Right hindlimb (tissue), 1 donor: ENCODE results near the gene TXNDC16.
"Not testable (repeated sequence)": the region's sequence is repeated elsewhere in the genome, so short reads cannot be mapped to it uniquely, and the experiment has no call there.

Experiments used
- DNase-seq: peaks from one replicate; pipeline ENCODE4 v3.0.0-alpha.2; 2018

TXNDC16 gene, protein sequence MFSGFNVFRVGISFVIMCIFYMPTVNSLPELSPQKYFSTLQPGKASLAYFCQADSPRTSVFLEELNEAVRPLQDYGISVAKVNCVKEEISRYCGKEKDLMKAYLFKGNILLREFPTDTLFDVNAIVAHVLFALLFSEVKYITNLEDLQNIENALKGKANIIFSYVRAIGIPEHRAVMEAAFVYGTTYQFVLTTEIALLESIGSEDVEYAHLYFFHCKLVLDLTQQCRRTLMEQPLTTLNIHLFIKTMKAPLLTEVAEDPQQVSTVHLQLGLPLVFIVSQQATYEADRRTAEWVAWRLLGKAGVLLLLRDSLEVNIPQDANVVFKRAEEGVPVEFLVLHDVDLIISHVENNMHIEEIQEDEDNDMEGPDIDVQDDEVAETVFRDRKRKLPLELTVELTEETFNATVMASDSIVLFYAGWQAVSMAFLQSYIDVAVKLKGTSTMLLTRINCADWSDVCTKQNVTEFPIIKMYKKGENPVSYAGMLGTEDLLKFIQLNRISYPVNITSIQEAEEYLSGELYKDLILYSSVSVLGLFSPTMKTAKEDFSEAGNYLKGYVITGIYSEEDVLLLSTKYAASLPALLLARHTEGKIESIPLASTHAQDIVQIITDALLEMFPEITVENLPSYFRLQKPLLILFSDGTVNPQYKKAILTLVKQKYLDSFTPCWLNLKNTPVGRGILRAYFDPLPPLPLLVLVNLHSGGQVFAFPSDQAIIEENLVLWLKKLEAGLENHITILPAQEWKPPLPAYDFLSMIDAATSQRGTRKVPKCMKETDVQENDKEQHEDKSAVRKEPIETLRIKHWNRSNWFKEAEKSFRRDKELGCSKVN

DNA sequence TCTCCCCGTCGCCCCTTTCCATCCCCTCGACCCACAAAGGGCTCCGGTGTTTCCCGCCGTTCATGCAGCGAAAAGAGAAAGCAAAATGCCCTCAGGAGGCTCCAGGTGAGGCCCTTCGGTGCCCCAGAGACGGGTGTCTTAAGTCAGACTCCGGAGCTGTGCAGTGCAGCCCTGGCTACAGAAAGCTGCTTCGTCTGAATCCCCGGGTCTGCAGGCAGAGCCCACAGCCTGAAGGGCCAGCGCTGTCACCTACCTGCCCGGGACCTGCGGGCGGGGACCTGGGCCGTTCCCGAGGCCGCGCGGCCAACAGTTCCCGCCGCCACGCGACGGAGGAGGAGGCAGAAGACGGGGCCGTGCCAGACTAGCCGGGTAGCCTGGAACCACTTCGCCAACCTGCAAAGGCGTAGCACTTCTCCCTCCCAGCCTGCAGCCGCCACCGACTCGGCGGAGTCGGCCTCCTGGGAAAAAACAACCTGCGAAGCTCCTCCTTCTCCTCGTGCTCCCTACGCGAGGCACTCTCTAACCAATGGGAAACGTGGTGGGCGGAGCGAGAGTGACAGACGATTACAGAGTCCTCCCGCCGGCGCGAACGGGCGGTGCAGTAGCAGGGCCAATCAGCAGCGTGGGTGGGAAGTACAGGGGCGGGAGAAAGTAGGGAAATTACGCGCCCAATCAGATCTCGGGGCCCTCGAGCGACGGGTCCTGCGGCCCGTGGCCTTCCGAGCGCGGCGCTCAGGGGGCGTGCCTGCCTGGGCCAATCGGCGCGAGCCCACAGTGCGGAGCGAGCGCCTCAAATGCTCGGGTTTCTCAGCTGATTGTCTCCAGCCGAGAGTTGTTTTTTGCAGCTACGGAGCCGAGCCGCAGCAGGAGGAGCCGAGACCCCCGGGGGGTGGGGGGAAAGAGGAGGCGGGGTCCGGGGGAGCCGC lies at the start of gene TXNDC16, which contains the start of gene GPR137C:
Gene TXNDC16, minus strand, starts transcription at position 443 of the 926 bp plus-strand sequence. CDS start 8,948 bp downstream, outside the sequence.
Gene GPR137C, plus strand, starts transcription at position 774 of the 926 bp plus-strand sequence. CDS start 312 bp downstream, outside the sequence.
- peak; percentile 100 for DNase-seq

DNA sequence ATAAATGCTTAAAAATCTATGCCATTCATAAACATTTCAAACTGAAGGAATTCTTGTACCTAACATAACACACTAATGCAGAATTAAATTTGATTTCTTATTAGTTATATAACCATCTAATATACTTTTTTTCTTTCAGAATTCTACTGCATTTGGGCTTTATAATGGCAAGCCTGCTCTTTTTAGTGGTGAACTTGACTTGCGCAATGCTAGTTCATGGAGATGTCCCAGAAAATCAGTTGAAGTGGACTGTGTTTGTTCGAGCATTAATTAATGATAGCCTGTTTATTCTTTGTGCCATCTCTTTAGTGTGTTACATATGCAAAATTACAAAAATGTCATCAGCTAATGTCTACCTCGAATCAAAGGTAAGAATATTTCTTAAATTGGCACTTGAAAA lies 47.7 kb upstream of the TXNDC16 start:
- DNase-seq = no peak

DNA sequence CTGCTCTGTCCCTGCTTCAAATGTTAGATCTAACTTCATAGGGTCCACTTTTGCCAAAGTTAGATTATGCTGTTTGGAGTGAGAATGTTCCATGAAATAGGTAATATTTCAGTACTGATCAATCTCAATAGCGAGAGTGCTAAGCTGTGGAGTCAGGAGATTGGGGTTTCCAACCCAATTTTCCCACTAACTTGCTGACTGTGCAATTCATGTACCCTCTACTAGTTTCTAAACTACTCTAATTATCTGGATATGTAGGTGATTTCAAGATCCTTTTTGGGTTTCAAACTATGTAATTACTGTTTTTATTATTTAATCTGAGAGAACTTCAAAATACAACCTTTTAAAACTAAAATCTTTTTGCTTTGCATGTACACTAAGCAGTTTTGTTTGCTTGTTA lies 46.3 kb upstream of the TXNDC16 start:
- no peak for DNase-seq

DNA sequence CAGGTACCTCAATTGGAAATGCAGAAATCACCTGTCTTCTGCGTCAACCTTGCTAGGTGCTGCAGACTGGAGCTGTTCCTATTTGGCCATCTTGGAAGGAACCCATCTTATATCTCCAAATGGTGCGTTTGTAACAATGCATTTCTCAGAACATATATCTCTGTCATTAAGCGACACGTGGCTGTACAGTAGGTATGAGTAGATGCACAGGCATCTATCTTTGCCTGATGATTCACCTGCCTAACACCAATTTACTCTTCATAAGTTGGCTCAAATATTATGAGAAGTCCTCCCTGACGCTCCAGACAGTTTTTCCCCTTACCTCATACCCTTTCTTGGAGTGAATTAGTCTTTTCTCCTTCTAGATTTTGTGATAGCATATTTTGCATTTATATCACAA lies 44.6 kb upstream of the TXNDC16 start:
- DNase-seq = no peak

DNA sequence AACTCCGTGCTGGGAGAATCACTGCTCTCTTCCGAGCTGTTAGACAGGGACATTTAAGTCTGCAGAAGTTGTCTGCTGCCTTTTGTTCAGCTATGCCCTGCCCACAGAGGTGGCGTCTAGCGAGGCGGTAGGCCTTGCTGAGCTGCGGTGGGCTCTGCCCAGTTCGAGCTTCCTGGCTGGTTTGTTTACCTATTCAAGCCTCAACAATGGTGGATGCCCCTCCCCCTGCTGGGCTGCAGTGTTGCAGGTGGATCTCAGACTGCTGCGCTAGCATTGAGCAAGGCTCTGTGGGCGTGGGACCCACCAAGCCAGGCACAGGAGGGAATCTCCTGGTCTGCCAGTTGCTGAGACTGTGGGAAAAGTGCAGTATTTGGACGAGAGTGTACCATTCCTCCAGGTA lies 44.0 kb upstream of the TXNDC16 start:
- DNase-seq = no peak

DNA sequence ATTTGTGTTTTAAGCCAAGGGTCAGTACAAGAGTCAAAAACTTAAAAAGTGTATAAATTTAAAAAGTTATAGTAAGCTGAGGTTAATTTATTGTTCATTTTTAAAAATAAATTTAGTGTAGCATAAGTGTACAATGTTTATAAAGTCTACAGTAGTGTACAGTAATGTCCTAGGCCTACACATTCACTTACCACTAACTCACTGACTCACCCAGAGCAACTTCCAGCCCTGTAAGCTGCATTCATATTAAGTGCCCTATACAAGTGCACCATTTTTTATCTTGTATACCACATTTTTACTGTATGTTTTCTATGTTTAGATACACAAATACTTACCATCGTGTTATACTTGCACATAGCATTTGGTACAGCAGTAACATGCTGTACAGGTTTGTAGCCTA lies 38.0 kb upstream of the TXNDC16 start:
- no peak for DNase-seq

DNA sequence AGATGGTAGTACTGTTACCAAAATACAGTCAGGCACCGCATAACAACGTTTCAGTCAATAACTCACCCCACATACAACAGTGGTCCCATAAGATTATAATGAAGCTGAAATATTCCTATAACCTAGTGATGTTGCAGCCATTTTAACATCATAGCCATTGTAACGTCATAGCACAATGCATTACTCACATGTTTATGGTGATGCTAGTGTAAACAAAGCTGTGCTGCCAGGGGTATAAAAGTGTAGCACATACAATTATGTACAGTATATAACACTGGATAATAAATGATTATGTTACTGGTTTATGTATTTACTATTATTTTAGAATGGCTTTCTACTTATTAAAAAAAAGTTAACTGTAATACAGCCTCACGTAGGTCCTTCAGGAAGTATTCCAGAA lies 37.3 kb upstream of the TXNDC16 start:
- DNase-seq = no peak

DNA sequence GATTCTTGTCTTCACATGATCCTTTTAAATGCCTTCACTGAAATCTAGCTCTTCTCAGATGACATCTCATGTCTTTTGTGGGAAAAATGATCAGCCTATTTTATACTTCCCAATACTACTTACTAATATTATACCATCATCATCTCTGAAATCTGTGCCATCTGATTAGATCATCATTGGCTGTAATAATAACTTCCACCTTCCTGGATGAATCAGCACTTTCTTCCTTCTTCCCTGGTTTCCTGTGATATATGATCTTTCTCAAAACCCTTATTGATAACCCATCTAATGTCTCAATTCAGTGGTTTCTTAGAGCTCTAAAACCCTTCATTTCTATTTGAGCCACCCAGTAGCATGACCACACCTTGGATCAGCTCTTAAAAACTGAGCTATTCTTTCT lies 31.2 kb upstream of the TXNDC16 start:
- DNase-seq = no peak

DNA sequence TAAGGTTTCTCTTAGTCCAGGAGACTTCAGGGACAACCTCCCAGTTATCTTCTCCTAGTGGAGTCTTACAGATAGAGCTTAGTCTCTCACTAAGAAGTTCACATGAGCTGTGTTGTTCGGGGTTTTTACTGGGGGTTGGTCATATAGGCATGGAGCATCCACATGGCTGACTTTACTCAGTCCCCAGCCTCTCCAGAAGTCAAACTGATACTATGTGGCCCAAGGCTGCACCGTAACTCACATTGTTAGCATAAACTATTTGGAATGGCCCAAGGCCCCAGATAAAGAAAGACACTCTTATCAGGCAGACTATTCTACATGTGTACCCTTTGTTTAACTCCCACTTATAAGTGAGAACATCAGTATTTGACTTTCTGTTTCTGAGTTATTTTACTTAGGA lies 23.6 kb upstream of the TXNDC16 start:
- DNase-seq = no peak

DNA sequence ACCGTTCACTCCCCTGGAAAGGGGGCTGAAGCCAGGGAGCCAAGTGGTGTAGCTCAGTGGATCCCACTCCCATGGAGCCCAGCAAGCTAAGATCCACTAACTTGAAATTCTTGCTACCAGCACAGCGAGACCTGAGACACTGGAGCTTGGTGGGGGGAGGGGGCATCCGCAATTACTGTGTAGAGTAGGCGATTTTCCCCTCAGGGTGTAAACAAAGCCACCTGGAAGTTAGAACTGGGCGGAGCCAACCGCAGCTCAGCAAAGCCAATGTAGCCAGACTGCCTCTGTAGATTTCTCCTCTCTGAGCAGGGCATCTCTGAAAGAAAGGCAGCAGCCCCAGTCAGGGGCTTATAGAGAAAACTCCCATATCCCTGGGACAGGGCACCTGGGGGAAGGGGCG lies 16.1 kb upstream of the TXNDC16 start:
- DNase-seq = not testable (repeated sequence)

DNA sequence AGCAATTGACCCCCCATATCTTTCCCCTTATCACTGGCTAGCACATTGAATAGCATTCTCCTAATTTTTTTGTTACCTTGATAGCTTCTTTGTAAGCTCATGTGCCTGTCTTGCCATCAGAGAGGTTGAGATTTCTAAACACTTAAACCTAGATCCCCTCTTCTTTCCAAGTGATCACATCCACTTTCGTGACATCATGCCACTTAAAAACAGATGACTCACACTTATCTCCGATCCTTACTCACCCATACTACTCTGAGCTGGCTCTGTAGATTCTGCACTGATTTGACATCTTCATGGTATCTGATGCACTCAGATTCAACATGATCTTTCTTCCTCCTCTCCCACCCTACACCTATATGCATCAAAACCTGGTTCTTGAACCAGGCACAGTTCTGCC lies 10.8 kb upstream of the TXNDC16 start:
- no peak for DNase-seq

DNA sequence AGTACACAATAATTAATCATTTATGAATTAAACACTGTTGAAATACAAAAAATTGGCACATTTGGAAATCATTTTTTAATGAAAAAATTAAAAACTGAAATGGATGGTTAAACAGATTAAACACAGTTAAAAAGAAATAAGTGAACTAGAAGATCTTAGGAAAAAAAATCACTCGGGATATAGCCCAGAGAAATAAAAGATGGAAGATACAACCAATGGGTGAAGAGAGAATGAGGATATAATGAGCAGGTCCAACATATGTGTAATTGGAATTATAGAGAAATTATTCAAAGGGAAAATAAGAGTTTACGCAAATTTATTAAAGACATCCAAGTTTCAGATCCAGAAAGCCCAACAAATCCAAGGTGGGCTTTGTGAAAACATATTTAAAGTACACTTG lies 6.4 kb upstream of the TXNDC16 start:
- no peak for DNase-seq

DNA sequence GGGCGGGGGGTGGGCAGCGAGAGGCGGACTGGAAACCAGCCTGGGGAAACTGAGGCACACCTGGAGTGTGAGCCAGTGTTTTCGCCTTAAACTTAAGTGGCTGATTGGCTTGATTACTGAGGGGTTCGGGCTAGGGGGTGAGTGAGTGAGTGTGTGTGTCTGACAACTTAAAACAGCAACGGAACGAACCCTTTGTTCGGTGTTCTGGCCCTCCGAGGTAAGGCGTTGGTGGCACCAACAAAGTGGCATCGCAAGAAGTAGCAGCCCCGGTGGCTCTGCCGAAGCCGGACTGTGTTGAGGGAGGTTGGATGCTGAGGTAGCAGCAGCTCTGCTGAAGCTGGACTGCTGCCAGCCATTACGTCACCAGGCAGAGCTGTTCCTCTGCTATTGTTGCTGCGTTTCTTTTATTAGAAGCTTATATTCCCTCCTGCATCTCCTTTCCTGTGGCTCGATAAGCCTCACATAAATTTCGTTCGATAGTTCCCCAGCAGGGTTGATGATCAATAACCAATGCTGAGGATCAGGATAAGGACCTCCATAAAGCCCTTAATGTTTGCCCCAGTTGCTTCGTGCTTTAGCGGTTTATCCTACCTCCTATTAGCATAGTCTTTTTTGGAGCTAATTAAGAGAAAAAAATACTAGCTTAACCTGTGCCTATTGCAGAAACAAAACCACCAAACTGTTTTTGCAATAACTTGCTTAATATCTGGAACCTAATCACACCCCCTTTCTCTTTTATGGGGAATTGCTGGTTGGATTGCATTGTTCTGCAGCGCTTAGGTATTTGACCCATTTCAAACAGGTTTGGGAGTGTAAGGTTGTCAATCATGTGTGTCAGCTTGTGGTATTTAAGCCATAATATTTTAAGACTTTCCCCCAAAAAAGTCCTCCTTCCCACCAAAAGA lies 1.6 kb upstream of the TXNDC16 start:
- peak; percentile 91 for DNase-seq

DNA sequence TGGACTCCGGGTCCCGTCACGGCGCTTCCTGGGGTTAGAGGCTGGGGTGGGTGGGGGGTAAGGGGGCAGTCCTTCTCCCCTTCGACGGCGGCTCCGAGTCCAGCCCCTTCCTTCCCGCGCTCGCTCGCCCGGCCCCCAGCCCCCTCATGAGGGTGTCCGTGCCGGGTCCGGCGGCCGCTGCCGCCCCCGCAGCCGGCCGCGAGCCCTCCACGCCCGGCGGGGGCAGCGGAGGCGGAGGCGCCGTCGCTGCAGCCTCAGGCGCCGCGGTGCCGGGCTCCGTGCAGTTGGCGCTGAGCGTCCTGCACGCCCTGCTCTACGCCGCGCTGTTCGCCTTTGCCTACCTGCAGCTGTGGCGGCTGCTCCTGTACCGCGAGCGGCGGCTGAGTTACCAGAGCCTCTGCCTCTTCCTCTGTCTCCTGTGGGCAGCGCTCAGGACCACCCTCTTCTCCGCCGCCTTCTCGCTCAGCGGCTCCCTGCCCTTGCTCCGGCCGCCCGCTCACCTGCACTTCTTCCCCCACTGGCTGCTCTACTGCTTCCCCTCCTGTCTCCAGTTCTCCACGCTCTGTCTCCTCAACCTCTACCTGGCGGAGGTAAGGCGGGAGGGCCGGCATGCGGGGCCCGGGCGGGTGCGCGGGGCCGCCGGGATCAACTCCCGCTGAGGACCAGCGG lies 831 bp upstream of the TXNDC16 start:
- DNase-seq = no peak

DNA sequence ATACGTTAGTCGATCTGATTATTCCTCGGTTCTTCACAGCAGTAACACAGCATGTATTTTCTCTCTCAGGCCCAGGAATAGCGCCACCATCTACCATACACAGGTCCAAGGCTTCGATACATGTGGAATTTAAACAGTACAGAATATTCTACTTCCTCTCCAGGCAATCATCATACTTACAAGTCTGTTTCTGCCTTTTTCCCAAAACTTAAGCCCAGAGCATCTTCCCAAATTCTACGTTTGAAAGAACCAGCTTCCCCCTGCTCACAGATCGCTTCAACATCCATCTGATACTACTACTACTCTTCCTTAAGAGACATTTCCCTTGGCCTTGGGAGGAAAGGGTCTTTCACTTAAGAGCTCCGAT lies 626 bp downstream of the TXNDC16 start:
- DNase-seq = peak; percentile 35

DNA sequence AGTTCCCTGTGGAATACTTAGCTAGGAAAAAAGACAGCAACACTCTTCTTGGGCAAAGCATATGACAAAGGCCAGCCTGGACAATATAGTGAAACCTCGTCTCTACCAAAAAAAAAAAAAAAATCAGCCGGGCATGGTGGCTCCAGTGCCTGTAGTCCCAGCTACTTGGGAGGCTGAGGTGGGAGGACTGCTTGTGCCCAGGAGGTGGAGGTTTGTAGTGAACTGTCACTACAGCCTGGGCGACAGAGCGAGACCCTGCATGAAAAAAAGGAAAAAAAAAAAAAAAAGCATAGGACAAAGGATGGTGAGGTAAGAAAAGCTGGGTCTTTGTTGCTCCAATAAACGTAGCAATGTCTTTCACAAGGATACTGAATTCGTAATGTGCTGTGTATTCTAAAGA lies 1.1 kb downstream of the TXNDC16 start:
- DNase-seq = no peak

DNA sequence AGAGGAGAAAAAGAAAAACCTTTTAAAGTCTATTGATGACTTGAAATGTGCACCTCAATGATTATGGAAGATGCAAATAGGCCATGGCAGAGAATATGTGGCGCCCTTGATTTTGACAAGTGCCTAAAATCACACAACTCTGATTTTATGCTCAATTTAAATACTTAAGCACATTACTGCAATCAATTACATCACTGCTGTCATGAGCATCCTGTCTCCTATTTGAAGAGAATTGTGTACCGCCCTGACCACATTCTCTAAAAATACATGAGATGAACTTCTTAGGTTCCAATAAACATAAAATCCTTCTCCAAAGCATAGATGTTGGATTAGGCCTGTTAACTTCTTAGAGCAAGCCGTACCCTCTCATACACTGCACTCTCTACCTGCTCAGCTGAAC lies 1.6 kb downstream of the TXNDC16 start:
- no peak for DNase-seq

DNA sequence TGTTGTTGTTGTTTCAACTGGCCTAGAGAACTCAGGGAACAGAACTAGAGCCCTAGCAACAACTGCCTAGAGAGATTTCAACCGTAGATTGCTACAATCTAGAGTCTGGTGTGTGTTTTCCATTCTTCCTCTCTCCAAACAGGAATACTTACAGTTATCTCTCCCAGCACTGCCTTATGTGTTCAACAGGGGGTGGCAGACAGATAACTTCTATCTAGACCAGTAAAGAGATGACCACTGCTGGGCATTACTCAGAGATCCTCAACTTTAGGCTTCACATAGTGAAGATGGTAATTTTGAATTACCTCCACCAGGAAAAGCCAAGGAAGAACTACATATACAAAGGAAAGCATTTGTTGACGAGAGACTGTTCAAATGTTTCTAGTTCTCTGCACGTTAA lies 4.8 kb downstream of the TXNDC16 start:
- no peak for DNase-seq

DNA sequence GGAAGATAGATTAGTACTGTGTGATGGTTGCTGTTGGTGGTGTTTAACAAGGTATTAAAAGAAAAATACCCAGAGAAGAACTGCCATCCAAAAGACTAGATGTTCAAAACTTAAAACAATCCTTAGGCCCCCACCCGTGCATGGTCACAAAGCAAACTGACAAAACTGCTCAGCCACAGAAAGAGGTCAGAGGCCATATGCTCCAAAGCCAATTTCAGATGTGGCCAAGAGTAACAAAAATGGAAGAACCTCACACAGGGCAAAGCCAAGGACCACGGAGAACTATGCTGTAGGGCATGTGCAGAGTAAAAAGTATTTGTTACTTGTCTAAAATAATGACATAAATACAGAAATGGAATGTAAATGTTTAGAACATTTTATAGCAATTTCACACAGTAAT lies 5.3 kb downstream of the TXNDC16 start:
- DNase-seq = no peak

DNA sequence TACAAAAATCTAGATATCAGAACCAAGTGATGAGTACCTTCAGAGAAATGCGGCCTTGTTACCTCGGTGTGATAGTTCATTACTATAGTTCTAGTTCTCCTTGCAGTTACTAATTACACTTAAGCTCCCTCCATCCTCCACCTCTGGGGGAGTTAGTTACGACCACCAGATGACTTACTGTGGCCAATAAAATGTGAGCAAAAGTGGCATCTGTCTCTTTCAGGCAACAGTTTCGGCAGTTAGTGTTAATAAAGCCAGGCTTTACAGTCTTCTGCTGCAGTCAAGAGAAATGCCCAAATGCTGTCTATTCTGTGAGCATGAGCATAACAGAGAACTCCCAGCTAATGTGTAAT lies 6.0 kb downstream of the TXNDC16 start:
- no peak for DNase-seq

DNA sequence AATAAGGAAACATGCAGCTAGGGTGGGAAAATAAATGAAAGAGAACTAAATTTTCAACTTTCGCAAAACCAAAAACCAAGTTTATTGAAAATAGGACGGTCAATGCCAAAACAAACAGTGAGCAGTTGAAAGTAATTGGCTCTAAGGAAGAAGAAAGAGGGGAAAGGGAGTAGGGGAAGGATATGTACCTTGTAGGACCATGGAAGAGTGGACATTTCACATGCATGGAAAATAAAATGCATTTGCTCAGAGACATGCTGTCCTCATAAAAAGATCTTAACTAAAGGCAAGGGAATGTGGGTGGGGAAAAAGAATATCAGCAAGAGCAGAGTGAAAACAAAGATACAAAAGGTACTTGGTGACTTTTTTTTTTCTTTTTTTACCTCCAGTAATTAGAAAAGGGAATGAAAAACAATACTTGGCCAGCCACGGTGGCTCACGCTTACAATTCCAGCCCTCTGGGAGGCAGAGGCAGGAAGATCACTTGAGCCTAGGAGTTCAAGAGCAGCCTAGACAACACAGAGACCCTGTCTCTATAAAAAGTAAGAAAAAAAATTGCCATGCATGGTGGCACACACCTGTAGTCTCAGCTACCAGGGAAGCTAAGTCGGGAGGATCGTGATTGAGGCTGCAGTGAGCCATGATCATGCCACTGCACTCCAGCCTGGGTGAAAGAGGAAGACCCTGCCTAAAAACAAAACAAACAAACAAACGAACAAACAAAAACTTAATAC lies 6.6 kb downstream of the TXNDC16 start:
- DNase-seq = no peak
